Measurements from ENCODE around the gene DRGX. TPM values are rescaled to one million over a fixed set of nuclear protein-coding genes. Genes with fewer than 3 reads are reported as not detected.

Gene DRGX
- total and polyA plus RNA-seq, 2 of the 13 experiments (the other 11 are each of a cell fraction or from before 2014, with no cell fraction given), result not detected

GRCh38 chr10:49429458-49429857 lies 33.6 kb upstream of the DRGX start (continued):
- TF ChIP-seq PAXIP1 (CRISPR knock-in tag; conservative IDR thresholded peaks at IDR 0.05) (no peak), SYNCRIP (IDR thresholded peaks at IDR 0.05; ENCODE audit: insufficient read depth, low read depth, low read length) (no peak), ZNF280B (CRISPR knock-in tag; IDR thresholded peaks at IDR 0.05; ENCODE audit: borderline replicate concordance) (no peak), CBX5 (CRISPR knock-in tag; IDR thresholded peaks at IDR 0.05; ENCODE audit: borderline replicate concordance) (no peak), ZBTB4 (CRISPR knock-in tag; IDR thresholded peaks at IDR 0.05; ENCODE audit: borderline replicate concordance) (no peak), ZNF784 (CRISPR knock-in tag; IDR thresholded peaks at IDR 0.05; ENCODE audit: borderline replicate concordance) (no peak), ZNF468 (CRISPR knock-in tag; IDR thresholded peaks at IDR 0.05) (no peak)

Measured in HepG2 (cell line).